Mesendoderm (in vitro differentiated cells): Measurements from ENCODE around the gene TTLL6.

Experiments used
- DNase-seq: peaks from one replicate; pipeline ENCODE4 v3.0.0; 2013
- H2AK5ac ChIP-seq: 2 replicates; pipeline ENCODE4 v1.6.1; 2013; ENCODE audit warnings: low read length, inconsistent platforms
- H2BK120ac ChIP-seq: 2 replicates; pipeline ENCODE4 v1.6.1; 2013; ENCODE audit warnings: low read depth, mild to moderate bottlenecking, low read length, moderate library complexity, mixed read lengths
- H2BK15ac ChIP-seq: replicated peaks from 2 replicates; pipeline ENCODE4 v1.6.1; 2013; ENCODE audit warnings: low read depth, mild to moderate bottlenecking, moderate library complexity
- H2BK5ac ChIP-seq: 2 replicates; pipeline ENCODE4 v1.6.1; 2013; ENCODE audit warnings: low read length, inconsistent platforms
- H3K18ac ChIP-seq: 2 replicates; pipeline ENCODE4 v1.6.1; 2013; ENCODE audit warnings: mild to moderate bottlenecking, low read length, mixed read lengths
- H3K23ac ChIP-seq: one replicate; pipeline ENCODE4 v1.6.1; 2013; ENCODE audit warnings: low read length
- H3K27ac ChIP-seq: 2 replicates; pipeline ENCODE4 v1.5.1; 2013; ENCODE audit warnings: low read depth, mild to moderate bottlenecking, inconsistent platforms, low read length, moderate library complexity
- H3K27me3 ChIP-seq: 2 replicates; pipeline ENCODE4 v1.6.1; 2013; ENCODE audit warnings: low read length, control low read depth, mild to moderate bottlenecking, inconsistent platforms; ENCODE audit not compliant: insufficient read depth, poor library complexity
- H3K36me3 ChIP-seq: 2 replicates; pipeline ENCODE4 v1.6.1; 2013; ENCODE audit warnings: low read length, inconsistent platforms; ENCODE audit not compliant: control insufficient read depth, insufficient read depth
- H3K4ac ChIP-seq: one replicate; pipeline ENCODE4 v1.6.1; 2013; ENCODE audit warnings: low read depth, mild to moderate bottlenecking, low read length, moderate library complexity
- H3K4me1 ChIP-seq: 2 replicates; pipeline ENCODE4 v1.6.1; 2013; ENCODE audit warnings: low read depth, low read length, inconsistent platforms; ENCODE audit not compliant: control insufficient read depth
- H3K4me2 ChIP-seq: 2 replicates; pipeline ENCODE4 v1.6.1; 2013; ENCODE audit warnings: low read length
- H3K4me3 ChIP-seq: 2 replicates; pipeline ENCODE4 v1.5.1; 2013; ENCODE audit warnings: mild to moderate bottlenecking, low read length
- H3K56ac ChIP-seq: one replicate; pipeline ENCODE4 v1.6.1; 2013; ENCODE audit warnings: low read length
- H3K79me1 ChIP-seq: 2 replicates; pipeline ENCODE4 v1.6.1; 2013; ENCODE audit warnings: low read length, inconsistent platforms
- H3K79me2 ChIP-seq: 2 replicates; pipeline ENCODE4 v1.6.1; 2013; ENCODE audit warnings: mild to moderate bottlenecking, low read length; ENCODE audit not compliant: control insufficient read depth, insufficient read depth
- H3K9ac ChIP-seq: 2 replicates; pipeline ENCODE4 v1.6.1; 2013; ENCODE audit warnings: low read length, inconsistent platforms
- H4K5ac ChIP-seq: one replicate; pipeline ENCODE4 v1.6.1; 2013; ENCODE audit warnings: low read length
- H4K8ac ChIP-seq: one replicate; pipeline ENCODE4 v1.6.1; 2013; ENCODE audit warnings: low read depth, mild to moderate bottlenecking, control low read depth, low read length, moderate library complexity
- WGBS: extraction: QIAGEN DNeasy Blood & Tissue Kit; methylation state at CpG from one replicate; pipeline ENCODE4 v1.1.7; 2013; ENCODE audit warnings: low lambda C conversion rate, missing lambda C conversion rate; ENCODE audit not compliant: insufficient coverage; ENCODE audit errors: extremely low coverage; 5-methylcytosine and 5-hydroxymethylcytosine counted together

Gene TTLL6

GRCh38 chr17:48754500-48755261 lies 62.3 kb downstream of the TTLL6 start:
- Histone ChIP-seq H3K4me2 (peak overlapping the region; percentile 38), H3K27ac (no peak overlapping the region), H3K4ac (no peak overlapping the region), H2BK120ac (no peak overlapping the region), H4K8ac (no peak overlapping the region), H3K18ac (no peak overlapping the region), H3K4me3 (no peak overlapping the region), H3K79me2 (no peaks in the 10 kb centered on the region), H3K9ac (no peak overlapping the region), H4K5ac (no peak overlapping the region), H2BK15ac (no peak overlapping the region), H3K79me1 (no peaks in the 10 kb centered on the region), H3K56ac (no peak overlapping the region), H3K36me3 (no peaks in the 10 kb centered on the region), H2BK5ac (no peak overlapping the region), H3K27me3 (peaks cover 72% of the 10 kb centered on the region), H3K23ac (no peak overlapping the region), H3K4me1 (peaks cover 2% of the 10 kb centered on the region), H2AK5ac (no peak overlapping the region)
- no peak for DNase-seq
- WGBS: no CpG with 5 or more reads among the region's 52 CpGs

- Histone ChIP-seq H2BK5ac (no peak overlapping the region), H3K9ac (no peak overlapping the region), H2BK120ac (no peak overlapping the region), H4K8ac (no peak overlapping the region), H3K79me1 (no peaks in the 10 kb centered on the region), H4K5ac (no peak overlapping the region), H3K27me3 (peaks cover 75% of the 10 kb centered on the region), H3K4me1 (peaks cover 2% of the 10 kb centered on the region), H2AK5ac (no peak overlapping the region), H3K4me2 (no peak overlapping the region), H3K27ac (no peak overlapping the region), H3K56ac (no peak overlapping the region), H3K23ac (no peak overlapping the region), H3K4me3 (no peak overlapping the region), H3K18ac (no peak overlapping the region), H3K79me2 (no peaks in the 10 kb centered on the region), H3K36me3 (no peaks in the 10 kb centered on the region), H2BK15ac (no peak overlapping the region), H3K4ac (no peak overlapping the region)
- DNase-seq: no peak
- no CpG with 5 or more reads among the region's 22 CpGs for WGBS
These were observed 63.1 kb downstream of the TTLL6 start for GRCh38 chr17:48753794-48754499.

GRCh38 chr17:48752399-48753288 lies 64.4 kb downstream of the TTLL6 start:
- Histone ChIP-seq H2BK5ac (no peak overlapping the region), H2BK15ac (no peak overlapping the region), H3K27ac (no peak overlapping the region), H2BK120ac (no peak overlapping the region), H3K36me3 (no peaks in the 10 kb centered on the region), H2AK5ac (no peak overlapping the region), H3K4ac (no peak overlapping the region), H3K4me1 (peaks cover 2% of the 10 kb centered on the region), H3K56ac (no peak overlapping the region), H3K4me2 (no peak overlapping the region), H3K9ac (no peak overlapping the region), H3K18ac (peak overlapping the region; percentile 7), H4K5ac (no peak overlapping the region), H3K27me3 (peaks cover 78% of the 10 kb centered on the region), H4K8ac (no peak overlapping the region), H3K4me3 (no peak overlapping the region), H3K79me1 (no peaks in the 10 kb centered on the region), H3K79me2 (no peaks in the 10 kb centered on the region), H3K23ac (no peak overlapping the region)
- DNase-seq: no peak
- WGBS: no CpG with 5 or more reads among the region's 43 CpGs

GRCh38 chr17:48751733-48752398 lies 65.2 kb downstream of the TTLL6 start:
- Histone ChIP-seq H3K27ac (no peak overlapping the region), H2BK120ac (no peak overlapping the region), H3K4ac (no peak overlapping the region), H3K79me2 (no peaks in the 10 kb centered on the region), H4K8ac (no peak overlapping the region), H3K4me2 (no peak overlapping the region), H3K79me1 (no peaks in the 10 kb centered on the region), H2BK15ac (no peak overlapping the region), H3K27me3 (peaks cover 85% of the 10 kb centered on the region), H4K5ac (no peak overlapping the region), H3K4me3 (no peak overlapping the region), H3K36me3 (no peaks in the 10 kb centered on the region), H2AK5ac (no peak overlapping the region), H3K56ac (no peak overlapping the region), H3K18ac (no peak overlapping the region), H2BK5ac (no peak overlapping the region), H3K23ac (peak overlapping the region; percentile 84), H3K9ac (no peak overlapping the region), H3K4me1 (peaks cover 2% of the 10 kb centered on the region)
- WGBS: no CpG with 5 or more reads among the region's 13 CpGs
- no peak for DNase-seq

- H3K56ac ChIP-seq: no peak overlapping the region
- no peak overlapping the region for H3K18ac ChIP-seq
- no peak overlapping the region for H3K4me3 ChIP-seq
- H3K4me1 ChIP-seq: peaks cover 3% of the 10 kb centered on the region
- no peaks in the 10 kb centered on the region for H3K79me2 ChIP-seq
- no CpG with 5 or more reads among the region's 3 CpGs for WGBS
- H3K79me1 ChIP-seq: no peaks in the 10 kb centered on the region
- no peak overlapping the region for H4K5ac ChIP-seq
- DNase-seq: no peak
- peaks cover 85% of the 10 kb centered on the region for H3K27me3 ChIP-seq
- H2BK120ac ChIP-seq: no peak overlapping the region
- H4K8ac ChIP-seq: no peak overlapping the region
- H3K27ac ChIP-seq: no peak overlapping the region
- H3K4me2 ChIP-seq: no peak overlapping the region
- H3K36me3 ChIP-seq: no peaks in the 10 kb centered on the region
- no peak overlapping the region for H2BK15ac ChIP-seq
- H3K4ac ChIP-seq: no peak overlapping the region
- no peak overlapping the region for H2AK5ac ChIP-seq
- H3K23ac ChIP-seq: no peak overlapping the region
- H3K9ac ChIP-seq: no peak overlapping the region
- no peak overlapping the region for H2BK5ac ChIP-seq
These were observed 65.9 kb downstream of the TTLL6 start for GRCh38 chr17:48751172-48751571.
